ENCODE results near the gene TIAM2.

DNA sequence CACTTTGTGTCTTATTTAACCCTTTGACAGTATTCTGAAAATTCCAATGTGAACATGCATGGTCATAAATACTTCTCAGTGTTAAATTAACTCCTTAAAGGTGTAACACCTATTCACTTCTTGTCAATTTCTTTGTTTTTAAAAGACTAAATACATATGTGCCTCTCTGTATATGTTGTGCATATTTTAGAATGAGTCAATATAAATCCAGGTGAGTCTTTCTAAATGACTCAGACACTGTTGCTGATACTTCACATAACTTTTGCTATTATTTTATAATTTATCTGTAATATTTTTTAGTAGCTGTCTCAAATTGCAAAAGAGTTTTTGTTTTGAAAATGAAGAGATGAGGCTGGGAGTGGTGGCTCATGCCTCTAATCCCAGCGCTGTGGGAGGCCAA, 36.0 kb downstream of the TIAM2 start:
- TF ChIP-seq SP1 (IDR thresholded peaks at IDR 0.05) (no peak), BHLHE40 (IDR thresholded peaks at IDR 0.05; ENCODE audit: borderline replicate concordance) (no peak), FOXM1 (IDR thresholded peaks at IDR 0.05; ENCODE audit: borderline replicate concordance) (no peak), CTBP1 (IDR thresholded peaks at IDR 0.05; ENCODE audit: borderline replicate concordance) (no peak), SUZ12 (IDR thresholded peaks at IDR 0.05) (no peak), L3MBTL2 (conservative IDR thresholded peaks at IDR 0.05) (no peak), FOXA1 (IDR thresholded peaks at IDR 0.05) (no peak), ELF4 (IDR thresholded peaks at IDR 0.05) (no peak), TARDBP (IDR thresholded peaks at IDR 0.05) (no peak), HDGF (IDR thresholded peaks at IDR 0.05; ENCODE audit: borderline replicate concordance) (no peak), ARNT (IDR thresholded peaks at IDR 0.05) (no peak), ZNF384 (IDR thresholded peaks at IDR 0.05) (no peak), FOXK2 (IDR thresholded peaks at IDR 0.05) (no peak), LEF1 (IDR thresholded peaks at IDR 0.05; ENCODE audit: borderline replicate concordance) (no peak)

Data from HEK293T (cell line).